ENCODE measurements around the gene COX8A.

- TF ChIP-seq CTCF (IDR thresholded peaks at IDR 0.05; ENCODE audit: low read length) (no peak), EZH2phosphoT487 (IDR thresholded peaks at IDR 0.05; ENCODE audit: low read length) (no peak)
Measured at GRCh38 chr11:64004590-64004984, 30.2 kb downstream of the COX8A start.
